ENCODE measurements around the gene PHF11.

PHF11 gene

GRCh38 chr13:49498206-49498605 is 2.5 kb downstream of the PHF11 start:
- DNase-seq (ENCODE audit: low read depth) = no peak

- peak; percentile 83 for DNase-seq (ENCODE audit: low read depth)
Measured at GRCh38 chr13:49499889-49500660, 4.3 kb downstream of the PHF11 start.

GRCh38 chr13:49502954-49503353 is 7.2 kb downstream of the PHF11 start:
- peak; percentile 13 for DNase-seq (ENCODE audit: low read depth)

GRCh38 chr13:49503951-49504350 is 8.2 kb downstream of the PHF11 start:
- DNase-seq (ENCODE audit: low read depth) = no peak

- no peak for DNase-seq (ENCODE audit: low read depth)
Measured at GRCh38 chr13:49512578-49512977, 16.8 kb downstream of the PHF11 start.

- DNase-seq (ENCODE audit: low read depth) = no peak
Measured at GRCh38 chr13:49516467-49516866, 20.7 kb downstream of the PHF11 start.

GRCh38 chr13:49517461-49517860 is 21.7 kb downstream of the PHF11 start:
- DNase-seq (ENCODE audit: low read depth) = peak; percentile 18

- DNase-seq (ENCODE audit: low read depth) = no peak
Measured at GRCh38 chr13:49521224-49521623, 25.5 kb downstream of the PHF11 start.

GRCh38 chr13:49524740-49525501 is 29.2 kb downstream of the PHF11 start:
- DNase-seq (ENCODE audit: low read depth) = no peak

- no peak for DNase-seq (ENCODE audit: low read depth)
Measured at GRCh38 chr13:49527123-49527522, 31.4 kb downstream of the PHF11 start.

GRCh38 chr13:49528161-49528560 is 32.4 kb downstream of the PHF11 start:
- DNase-seq (ENCODE audit: low read depth) = no peak

GRCh38 chr13:49530457-49530856 is 34.7 kb downstream of the PHF11 start:
- no peak for DNase-seq (ENCODE audit: low read depth)

GRCh38 chr13:49532593-49532992 is 36.8 kb downstream of the PHF11 start:
- no peak for DNase-seq (ENCODE audit: low read depth)

- DNase-seq (ENCODE audit: low read depth) = no peak
Measured at GRCh38 chr13:49533011-49533410, 37.3 kb downstream of the PHF11 start.

- no peak for DNase-seq (ENCODE audit: low read depth)
Measured at GRCh38 chr13:49533591-49534269, 38.0 kb downstream of the PHF11 start.

- no peak for DNase-seq (ENCODE audit: low read depth)
Measured at GRCh38 chr13:49536144-49536873, 40.6 kb downstream of the PHF11 start.

GRCh38 chr13:49538404-49538803 is 42.7 kb downstream of the PHF11 start:
- DNase-seq (ENCODE audit: low read depth) = no peak

GRCh38 chr13:49539313-49539712 is 43.6 kb downstream of the PHF11 start:
- DNase-seq (ENCODE audit: low read depth) = no peak

GRCh38 chr13:49539746-49540145 is 44.0 kb downstream of the PHF11 start:
- DNase-seq (ENCODE audit: low read depth) = no peak

- peak; percentile 36 for DNase-seq (ENCODE audit: low read depth)
Measured at GRCh38 chr13:49540552-49540951, 44.8 kb downstream of the PHF11 start.

- no peak for DNase-seq (ENCODE audit: low read depth)
Measured at GRCh38 chr13:49543656-49544055, 47.9 kb downstream of the PHF11 start.

GRCh38 chr13:49545661-49546060 is 49.9 kb downstream of the PHF11 start:
- DNase-seq (ENCODE audit: low read depth) = no peak
